Measurements from ENCODE around the gene C2orf72.
"Not testable (repeated sequence)": the region's sequence is repeated elsewhere in the genome, so short reads cannot be mapped to it uniquely, and the experiment has no call there.

Gene C2orf72

GRCh38 chr2:231013820-231014219 is 23.5 kb upstream of the C2orf72 start:
- no peak for DNase-seq (ENCODE audit: low read depth in 2 of 2, low spot score in 1 of 2)

- no peak for DNase-seq (ENCODE audit: low read depth in 2 of 2, low spot score in 1 of 2)
Observed at GRCh38 chr2:231015478-231015877, 21.8 kb upstream of the C2orf72 start.

GRCh38 chr2:231015926-231016325 is 21.4 kb upstream of the C2orf72 start:
- DNase-seq (ENCODE audit: low read depth in 2 of 2, low spot score in 1 of 2) = no peak

GRCh38 chr2:231016566-231017230 is 20.6 kb upstream of the C2orf72 start:
- no peak for DNase-seq (ENCODE audit: low read depth in 2 of 2, low spot score in 1 of 2)

GRCh38 chr2:231017231-231017598 is 20.1 kb upstream of the C2orf72 start:
- DNase-seq (ENCODE audit: low read depth in 2 of 2, low spot score in 1 of 2) = no peak

- DNase-seq (ENCODE audit: low read depth in 2 of 2, low spot score in 1 of 2) = no peak
Observed at GRCh38 chr2:231018184-231018583, 19.1 kb upstream of the C2orf72 start.

- not testable (repeated sequence) for DNase-seq (ENCODE audit: low read depth in 2 of 2, low spot score in 1 of 2)
Observed at GRCh38 chr2:231025059-231025458, 12.3 kb upstream of the C2orf72 start.

- DNase-seq (ENCODE audit: low read depth in 2 of 2, low spot score in 1 of 2) = no peak
Observed at GRCh38 chr2:231028889-231029288, 8.4 kb upstream of the C2orf72 start.

GRCh38 chr2:231029563-231029962 is 7.8 kb upstream of the C2orf72 start:
- no peak for DNase-seq (ENCODE audit: low read depth in 2 of 2, low spot score in 1 of 2)

GRCh38 chr2:231030725-231031124 is 6.6 kb upstream of the C2orf72 start:
- no peak for DNase-seq (ENCODE audit: low read depth in 2 of 2, low spot score in 1 of 2)

- no peak for DNase-seq (ENCODE audit: low read depth in 2 of 2, low spot score in 1 of 2)
Observed at GRCh38 chr2:231032575-231033140, 4.7 kb upstream of the C2orf72 start.

- no peak for DNase-seq (ENCODE audit: low read depth in 2 of 2, low spot score in 1 of 2)
Observed at GRCh38 chr2:231033147-231034132, 3.9 kb upstream of the C2orf72 start.

GRCh38 chr2:231034291-231034882 is 2.9 kb upstream of the C2orf72 start:
- DNase-seq (ENCODE audit: low read depth in 2 of 2, low spot score in 1 of 2) = no peak

GRCh38 chr2:231036131-231036530 is 1.2 kb upstream of the C2orf72 start:
- DNase-seq (ENCODE audit: low read depth in 2 of 2, low spot score in 1 of 2) = no peak

GRCh38 chr2:231036578-231037106 is 681 bp upstream of the C2orf72 start:
- no peak for DNase-seq (ENCODE audit: low read depth in 2 of 2, low spot score in 1 of 2)

GRCh38 chr2:231037731-231038482 is 584 bp downstream of the C2orf72 start:
- DNase-seq (ENCODE audit: low read depth in 2 of 2, low spot score in 1 of 2) = no peak

GRCh38 chr2:231038483-231039293 is 1.4 kb downstream of the C2orf72 start:
- no peak for DNase-seq (ENCODE audit: low read depth in 2 of 2, low spot score in 1 of 2)

- DNase-seq (ENCODE audit: low read depth in 2 of 2, low spot score in 1 of 2) = no peak
Observed at GRCh38 chr2:231039294-231039664, 2.0 kb downstream of the C2orf72 start.

- DNase-seq (ENCODE audit: low read depth in 2 of 2, low spot score in 1 of 2) = no peak
Observed at GRCh38 chr2:231039821-231040364, 2.6 kb downstream of the C2orf72 start.

Measured in stimulated activated CD8-positive, alpha-beta memory T cell treated with anti-CD3 and anti-CD28 coated beads, Interleukin-4, amount 100 ng/mL, for 1 hour (primary cell).